Activated T-cell treated with anti-CD3 and anti-CD28 coated beads, Interleukin-2, amount 50 U/mL, for 4 hours (primary cell): Measurements from ENCODE around the gene LDHB. TPM values are rescaled to one million over a fixed set of nuclear protein-coding genes. Genes with fewer than 3 reads are reported as not detected.

Source experiments
- ATAC-seq, 2 donors: fragments of 200-7000 bp; cut with Tn5 transposase; one replicate each; pipeline ENCODE4 v1.10.0; 2021
- DNase-seq: peaks from one replicate; pipeline ENCODE4 v3.0.0-alpha.2; 2020
- H3K27me3 Mint-ChIP-seq: one replicate; pipeline ENCODE4 v1.8.0; 2021; ENCODE audit warnings: low read depth, mixed read lengths
- H3K36me3 Mint-ChIP-seq: one replicate; pipeline ENCODE4 v1.8.0; 2022; ENCODE audit warnings: mixed read lengths; ENCODE audit not compliant: insufficient read depth
- H3K4me1 Mint-ChIP-seq: one replicate; pipeline ENCODE4 v1.8.0; 2021; ENCODE audit warnings: low read depth, mixed read lengths
- H3K4me3 Mint-ChIP-seq: one replicate; pipeline ENCODE4 v1.8.0; 2021; ENCODE audit warnings: mild to moderate bottlenecking, moderate library complexity, mixed read lengths
- H3K9me3 Mint-ChIP-seq: one replicate; pipeline ENCODE4 v1.8.0; 2021; ENCODE audit warnings: mixed read lengths
- total RNA-seq, 3 donors: library from RNA; stranded (reverse); gene quantifications; one replicate each; pipeline ENCODE4 v1.2.1, GENCODE V29; 2021

LDHB gene
- 1,000 to 10,000 TPM; 1,514 to 1,661 (median 1,615) TPM for total RNA-seq

- Mint-ChIP-seq H3K4me3 (peak within 1 kb of the TSS; percentile 93), H3K27me3 (no peaks in the 10 kb centered on the region), H3K9me3 (no peaks in the 10 kb centered on the region), H3K4me1 (peaks cover 58% of the 10 kb centered on the region), H3K36me3 (peaks cover 35% of the 10 kb centered on the region)
- peak; percentile 97 for ATAC-seq
- peak; percentile 91 for DNase-seq
Measured at GRCh38 chr12:21657326-21658077, at the start of gene LDHB. LDHB (minus strand) TSS chr12:21657842; CDS start chr12:21654671, 3,171 bp downstream.

DNA sequence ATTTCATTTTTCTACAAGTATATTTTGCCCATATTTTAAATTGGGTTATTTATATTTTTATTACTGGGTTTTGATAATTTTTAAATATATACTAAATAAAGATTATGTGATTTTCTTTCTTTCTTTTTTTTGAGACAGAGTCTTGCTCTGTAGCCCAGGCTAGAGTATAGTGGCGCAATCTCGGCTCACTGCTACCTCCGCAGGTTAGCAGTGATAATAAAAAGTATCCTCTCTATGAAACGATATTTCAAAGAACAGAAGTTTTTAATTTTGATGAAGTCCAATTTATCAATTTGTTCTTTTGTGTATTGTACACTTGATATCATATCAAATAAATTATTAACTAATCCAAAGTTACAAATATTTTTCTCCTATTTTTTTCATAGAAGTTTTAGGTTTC is 47.2 kb upstream of the LDHB start:
- peaks cover 2% of the 10 kb centered on the region for H3K4me1 Mint-ChIP-seq
- H3K4me3 Mint-ChIP-seq, result no peak overlapping the region
- DNase-seq, result no peak
- peaks cover 6% of the 10 kb centered on the region for H3K27me3 Mint-ChIP-seq
- no peaks in the 10 kb centered on the region for H3K36me3 Mint-ChIP-seq
- ATAC-seq, result no peak
- H3K9me3 Mint-ChIP-seq, result no peaks in the 10 kb centered on the region

- Mint-ChIP-seq H3K36me3 (no peaks in the 10 kb centered on the region), H3K27me3 (no peaks in the 10 kb centered on the region), H3K4me1 (peaks cover 12% of the 10 kb centered on the region), H3K4me3 (no peak overlapping the region), H3K9me3 (no peaks in the 10 kb centered on the region)
- ATAC-seq (no peak), DNase-seq (no peak)
Measured at GRCh38 chr12:21699851-21700250, 42.2 kb upstream of the LDHB start.

DNA sequence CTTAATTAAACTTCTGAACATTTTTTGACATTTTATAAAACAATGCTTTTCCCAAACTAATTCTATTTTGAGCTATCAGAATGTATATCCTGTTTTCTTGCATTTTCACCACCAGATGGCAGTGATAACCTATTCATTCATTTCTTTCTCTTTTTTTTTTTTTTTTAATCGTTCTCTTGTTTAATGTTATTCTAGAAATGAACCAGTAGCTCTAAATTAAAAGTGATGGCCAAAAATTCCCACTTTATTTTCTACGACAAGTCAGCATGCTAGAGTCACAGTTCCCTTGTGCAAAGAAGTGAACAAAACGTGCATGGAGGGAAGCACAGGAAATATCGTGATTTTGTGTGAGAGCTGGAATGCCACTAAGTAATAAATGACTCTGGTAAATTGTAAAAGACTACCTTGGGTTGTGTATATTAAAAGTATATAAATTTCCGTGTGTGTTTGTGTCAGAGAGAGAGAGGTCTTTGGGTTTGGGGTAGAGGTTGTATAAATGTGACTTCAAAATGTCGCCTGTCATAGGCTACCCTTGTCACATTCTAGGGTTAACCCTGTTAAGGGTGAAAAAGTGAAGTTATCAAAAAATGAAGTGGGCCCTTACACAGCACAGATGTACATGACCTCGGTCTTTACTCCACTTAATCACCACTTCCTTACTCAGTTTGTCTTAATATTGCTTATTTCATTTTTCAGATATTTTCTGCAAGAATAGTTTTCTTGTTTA is 40.4 kb upstream of the LDHB start:
- no peak for DNase-seq
- H3K9me3 Mint-ChIP-seq, result no peaks in the 10 kb centered on the region
- H3K4me1 Mint-ChIP-seq, result peaks cover 12% of the 10 kb centered on the region

DNA sequence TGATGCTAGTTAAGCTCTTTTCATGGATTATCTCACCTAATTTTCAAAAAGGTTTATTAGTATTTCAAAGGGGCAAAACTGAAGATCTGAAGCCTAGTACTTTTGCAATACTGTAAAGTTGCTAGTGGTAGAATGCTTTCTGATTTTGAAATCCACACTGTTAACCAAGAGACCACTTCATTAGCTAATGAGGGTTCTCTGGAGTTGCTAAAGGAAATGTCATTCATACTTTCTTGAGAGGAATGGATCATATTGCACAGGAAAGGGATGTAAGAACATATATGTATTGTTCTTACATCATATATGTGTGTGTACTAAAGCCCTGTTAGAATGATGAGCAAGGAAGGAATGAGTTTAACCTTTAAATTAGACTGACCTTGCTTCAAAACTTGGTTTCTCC is 39.0 kb upstream of the LDHB start:
- Mint-ChIP-seq H3K4me3 (no peak overlapping the region), H3K27me3 (no peaks in the 10 kb centered on the region), H3K4me1 (peaks cover 20% of the 10 kb centered on the region), H3K9me3 (no peaks in the 10 kb centered on the region), H3K36me3 (no peaks in the 10 kb centered on the region)
- DNase-seq (no peak), ATAC-seq (no peak)

More for the DNA sequence above, 40.4 kb upstream of the LDHB start:
- ATAC-seq, result no peak
- H3K36me3 Mint-ChIP-seq, result no peaks in the 10 kb centered on the region
- no peaks in the 10 kb centered on the region for H3K27me3 Mint-ChIP-seq
- peak overlapping the region; percentile 42 for H3K4me3 Mint-ChIP-seq

DNA sequence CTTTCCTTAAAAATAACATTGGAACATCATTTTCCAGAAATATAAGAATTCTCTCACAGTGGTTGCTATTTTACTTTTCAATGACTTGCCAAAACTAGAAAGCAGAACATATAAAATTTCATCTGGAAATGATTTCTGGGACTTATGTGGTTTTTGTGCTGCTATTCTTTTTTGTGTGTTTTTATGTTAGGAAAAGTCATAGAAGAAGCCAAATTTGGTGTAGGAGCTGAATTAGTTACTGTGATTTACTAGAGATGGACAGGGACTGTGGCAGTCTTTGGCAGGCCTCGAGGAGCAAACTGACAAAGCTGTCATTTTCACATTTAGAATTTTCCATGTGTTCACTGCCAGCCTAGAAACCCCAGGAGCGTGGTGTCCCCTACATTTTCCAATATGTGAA is 38.3 kb upstream of the LDHB start:
- ATAC-seq (no peak), DNase-seq (no peak)
- no peaks in the 10 kb centered on the region for H3K9me3 Mint-ChIP-seq
- peaks cover 26% of the 10 kb centered on the region for H3K4me1 Mint-ChIP-seq
- H3K36me3 Mint-ChIP-seq, result no peaks in the 10 kb centered on the region
- no peaks in the 10 kb centered on the region for H3K27me3 Mint-ChIP-seq
- H3K4me3 Mint-ChIP-seq, result no peak overlapping the region

DNA sequence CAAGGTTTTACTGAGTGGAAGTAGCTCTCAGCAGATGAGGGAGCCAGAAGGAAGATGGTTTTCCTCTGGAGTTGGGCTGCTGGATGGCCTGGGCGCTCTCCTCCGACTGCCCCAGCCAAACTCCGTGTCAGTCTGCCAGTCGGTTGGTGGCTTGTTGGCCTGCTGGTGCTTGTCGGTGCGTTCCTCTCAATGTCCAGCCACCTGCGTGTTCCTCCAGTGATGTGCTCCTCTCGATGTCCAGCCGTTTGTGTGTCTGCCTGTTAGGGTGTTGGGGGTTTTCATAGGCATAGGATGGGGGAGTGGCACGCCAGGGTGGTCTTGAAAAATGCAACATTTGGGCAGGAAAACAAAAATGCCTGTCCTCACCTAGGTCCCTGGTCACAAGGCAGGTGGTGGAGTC is 37.0 kb upstream of the LDHB start:
- no peaks in the 10 kb centered on the region for H3K36me3 Mint-ChIP-seq
- H3K27me3 Mint-ChIP-seq, result no peaks in the 10 kb centered on the region
- ATAC-seq (no peak), DNase-seq (no peak)
- H3K4me3 Mint-ChIP-seq, result no peak overlapping the region
- H3K4me1 Mint-ChIP-seq, result peaks cover 36% of the 10 kb centered on the region
- H3K9me3 Mint-ChIP-seq, result peaks cover 4% of the 10 kb centered on the region

DNA sequence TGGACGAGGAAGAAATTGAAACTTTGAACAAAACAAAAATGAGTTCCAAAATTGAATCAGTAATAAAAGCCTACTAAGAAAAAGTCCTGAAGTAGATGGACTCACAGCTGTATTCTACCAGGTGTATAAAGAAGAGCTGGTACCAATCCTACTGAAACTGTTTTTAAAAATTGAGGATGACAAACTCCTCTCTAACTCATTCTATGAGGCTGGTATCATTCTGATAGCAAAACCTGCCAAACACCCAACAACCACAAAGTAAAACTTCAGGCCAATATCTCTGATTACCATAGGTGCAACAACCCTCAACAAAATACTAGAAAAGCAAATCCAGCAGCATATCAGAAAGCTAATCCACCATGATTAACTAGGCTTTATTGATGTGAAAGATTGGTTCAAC is 33.9 kb upstream of the LDHB start:
- Mint-ChIP-seq H3K9me3 (peaks cover 15% of the 10 kb centered on the region), H3K4me3 (no peak overlapping the region), H3K36me3 (no peaks in the 10 kb centered on the region), H3K4me1 (peaks cover 28% of the 10 kb centered on the region), H3K27me3 (no peaks in the 10 kb centered on the region)
- ATAC-seq (peak; percentile 27 to 35), DNase-seq (no peak)

DNA sequence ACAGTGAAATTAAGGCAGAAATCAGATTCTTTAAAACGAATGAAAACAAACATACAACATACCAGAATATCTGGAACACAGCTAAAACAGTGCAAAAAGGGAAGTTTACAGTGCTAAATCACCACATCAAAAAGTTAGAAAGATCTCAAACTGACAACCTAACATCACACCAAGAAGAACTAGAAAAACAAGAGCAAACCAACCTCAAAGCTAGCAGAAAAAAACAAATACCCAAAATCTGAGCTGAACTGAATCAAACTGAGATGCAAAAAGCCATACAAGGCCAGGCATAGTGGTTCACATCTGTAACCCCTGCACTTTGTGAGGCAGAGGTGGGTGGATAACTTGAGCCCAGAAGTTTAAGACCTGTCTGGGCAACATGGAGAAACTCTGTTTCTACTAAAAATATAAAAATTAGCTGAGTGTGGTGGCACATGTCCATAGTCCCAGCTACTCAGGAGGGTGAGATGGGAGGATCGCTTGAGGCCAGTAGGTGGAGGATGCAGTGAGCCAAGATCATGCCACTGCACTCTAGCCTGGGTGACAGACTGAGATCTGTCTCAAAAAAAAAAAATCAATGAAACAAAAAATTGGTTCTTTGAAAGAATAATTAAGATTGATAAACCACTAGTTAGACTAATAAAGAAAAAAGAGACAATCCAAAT is 33.2 kb upstream of the LDHB start:
- DNase-seq (no peak), ATAC-seq (peak in 1 of 2 donors; percentile 23)
- H3K4me1 Mint-ChIP-seq, result peaks cover 28% of the 10 kb centered on the region
- H3K27me3 Mint-ChIP-seq, result no peaks in the 10 kb centered on the region
- H3K9me3 Mint-ChIP-seq, result peaks cover 15% of the 10 kb centered on the region
- H3K36me3 Mint-ChIP-seq, result no peaks in the 10 kb centered on the region
- H3K4me3 Mint-ChIP-seq, result peak overlapping the region; percentile 4

DNA sequence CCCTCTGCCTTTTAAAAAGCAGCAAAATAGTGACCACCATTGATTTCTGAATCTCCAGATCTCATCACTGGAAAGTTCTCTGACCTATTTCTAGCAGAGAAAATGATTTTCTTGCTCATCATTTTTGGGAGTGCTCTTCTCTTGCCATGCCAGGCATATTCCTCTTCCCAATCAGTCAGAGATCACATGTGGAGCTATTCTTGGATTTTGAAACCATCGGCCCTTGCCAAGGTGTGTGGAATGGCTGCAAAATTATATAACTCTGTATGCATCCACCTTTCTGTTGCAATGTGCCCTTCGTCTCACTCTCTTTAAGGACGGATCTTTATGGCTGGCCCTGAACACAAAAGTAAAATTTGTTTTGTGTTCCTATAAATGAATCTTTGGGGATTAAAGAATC is 25.5 kb upstream of the LDHB start:
- no peaks in the 10 kb centered on the region for H3K27me3 Mint-ChIP-seq
- H3K4me3 Mint-ChIP-seq, result no peak overlapping the region
- H3K36me3 Mint-ChIP-seq, result no peaks in the 10 kb centered on the region
- H3K9me3 Mint-ChIP-seq, result no peaks in the 10 kb centered on the region
- DNase-seq, result no peak
- H3K4me1 Mint-ChIP-seq, result peaks cover 22% of the 10 kb centered on the region
- no peak for ATAC-seq

- peaks cover 53% of the 10 kb centered on the region for H3K4me1 Mint-ChIP-seq
- DNase-seq (no peak), ATAC-seq (peak; percentile 48 to 56)
- no peaks in the 10 kb centered on the region for H3K36me3 Mint-ChIP-seq
- H3K9me3 Mint-ChIP-seq, result no peaks in the 10 kb centered on the region
- no peaks in the 10 kb centered on the region for H3K27me3 Mint-ChIP-seq
- peak overlapping the region; percentile 33 for H3K4me3 Mint-ChIP-seq
Measured at GRCh38 chr12:21678959-21679358, 21.3 kb upstream of the LDHB start.

DNA sequence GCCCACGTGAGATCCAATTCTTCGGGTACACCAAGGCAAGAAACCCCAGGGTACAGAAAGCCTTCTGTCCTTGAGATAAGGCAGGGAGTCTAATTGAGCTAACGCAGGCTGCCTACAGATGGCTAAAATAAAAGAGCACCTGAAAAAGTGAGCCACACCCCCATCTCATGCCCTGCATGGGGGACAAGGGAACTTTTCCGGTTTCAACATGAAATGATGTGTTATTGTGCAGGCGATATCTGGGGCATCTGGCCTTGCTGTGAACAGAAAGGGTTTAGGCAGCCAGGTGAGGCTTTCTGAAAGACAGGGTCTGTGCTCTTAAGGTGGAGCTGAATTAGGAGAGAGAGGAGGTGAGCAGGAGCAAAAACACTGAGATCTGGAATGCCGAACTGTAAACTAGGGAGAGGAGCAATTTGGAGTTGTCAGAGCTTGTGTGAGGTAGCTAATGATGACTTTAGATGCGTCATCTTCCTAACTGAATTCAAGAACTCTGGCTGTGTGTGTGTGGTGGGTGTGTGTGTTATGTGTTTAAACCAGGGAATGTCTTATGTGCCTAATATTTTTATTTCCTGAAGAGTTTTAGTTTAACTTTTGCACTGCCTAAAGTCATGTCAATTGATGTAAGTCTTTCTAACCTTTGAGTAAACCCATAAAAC is 20.1 kb upstream of the LDHB start:
- H3K27me3 Mint-ChIP-seq, result no peaks in the 10 kb centered on the region
- H3K4me1 Mint-ChIP-seq, result peaks cover 53% of the 10 kb centered on the region
- ATAC-seq (peak; percentile 24 to 31), DNase-seq (no peak)
- peak overlapping the region; percentile 61 for H3K4me3 Mint-ChIP-seq
- no peaks in the 10 kb centered on the region for H3K36me3 Mint-ChIP-seq
- no peaks in the 10 kb centered on the region for H3K9me3 Mint-ChIP-seq

DNA sequence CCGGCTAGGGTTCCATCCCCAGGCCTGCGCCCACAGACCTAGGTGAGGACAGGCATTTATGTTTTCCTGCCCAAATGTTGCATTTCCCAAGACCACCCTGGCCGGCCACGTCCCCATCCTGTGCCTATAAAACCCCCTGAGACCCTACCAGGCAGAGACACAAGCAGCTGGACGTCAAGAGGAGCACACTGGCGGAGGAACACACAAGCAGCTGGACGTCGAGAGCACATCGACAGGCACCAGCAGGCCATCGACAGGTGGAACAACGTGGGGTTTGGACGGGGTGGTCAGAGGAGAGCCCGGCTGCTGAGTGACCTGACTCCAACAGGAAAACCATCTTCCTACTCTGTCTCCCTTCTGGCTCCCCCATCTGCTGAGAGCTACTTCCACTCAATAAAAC is 19.6 kb upstream of the LDHB start:
- Mint-ChIP-seq H3K4me3 (peak overlapping the region; percentile 61), H3K27me3 (no peaks in the 10 kb centered on the region), H3K9me3 (no peaks in the 10 kb centered on the region), H3K36me3 (no peaks in the 10 kb centered on the region), H3K4me1 (peaks cover 53% of the 10 kb centered on the region)
- ATAC-seq, result no peak
- DNase-seq, result no peak

GRCh38 chr12:21676776-21677175 is 19.1 kb upstream of the LDHB start:
- no peaks in the 10 kb centered on the region for H3K27me3 Mint-ChIP-seq
- no peaks in the 10 kb centered on the region for H3K36me3 Mint-ChIP-seq
- H3K4me1 Mint-ChIP-seq, result peaks cover 53% of the 10 kb centered on the region
- DNase-seq, result no peak
- H3K4me3 Mint-ChIP-seq, result peak overlapping the region; percentile 51
- peak; percentile 72 to 75 for ATAC-seq
- H3K9me3 Mint-ChIP-seq, result no peaks in the 10 kb centered on the region
